Measurements from ENCODE around the gene EFNA3. TPM values are rescaled to one million over a fixed set of nuclear protein-coding genes. Genes with fewer than 3 reads are reported as not detected.

Gene EFNA3
- total and polyA plus RNA-seq, 9 of the 15 experiments (the other 6 are each of a cell fraction or from before 2014, with no cell fraction given), result 0.59 to 7.9 (median 4.7) TPM

DNA sequence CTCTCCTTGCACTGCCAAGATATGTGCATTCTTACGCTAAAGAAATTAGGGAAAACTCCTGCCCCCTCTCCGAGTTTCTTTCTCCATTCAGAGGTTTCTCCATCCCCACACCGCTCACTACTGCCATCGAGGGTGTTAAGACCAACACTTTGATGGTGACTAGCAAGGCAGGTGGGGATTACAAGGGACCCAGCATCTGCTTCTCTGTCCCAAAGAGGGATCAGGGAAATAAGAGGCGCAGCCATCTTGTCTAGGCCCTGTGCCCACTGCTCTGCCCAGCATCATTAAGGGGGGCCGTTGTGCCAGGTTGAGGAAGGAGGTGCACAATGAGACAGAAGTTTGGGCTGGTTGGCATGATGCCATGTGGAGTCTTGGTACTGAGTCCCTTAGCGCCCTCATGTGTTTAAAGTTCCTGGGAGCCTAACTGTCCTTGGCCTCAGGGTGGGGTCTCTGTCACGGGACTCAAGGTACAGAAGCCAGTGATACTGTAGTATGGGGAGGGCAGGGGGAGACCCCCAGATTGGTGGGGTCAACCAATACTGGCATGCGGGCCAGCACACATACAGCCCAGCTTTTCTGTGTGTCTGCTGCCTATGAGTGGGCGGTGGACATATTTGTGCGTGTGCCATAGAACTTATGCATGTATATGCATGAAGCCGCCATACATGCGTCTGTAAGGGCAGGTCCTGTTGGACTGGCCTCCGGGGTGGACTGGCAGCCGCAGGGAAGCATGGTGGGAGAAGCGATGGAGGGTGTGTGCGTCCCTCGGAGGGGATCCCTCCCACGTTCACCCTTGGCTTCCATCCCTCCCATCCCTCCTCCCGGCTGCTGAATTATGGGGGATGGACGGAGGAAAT, 5.5 kb downstream of the EFNA3 start:
- H2AFZ ChIP-seq (ENCODE audit: low read depth, low read length), result peak overlapping the region; percentile 95
- H3K27me3 ChIP-seq (ENCODE audit: control insufficient read depth in 2 of 2, insufficient read depth in 2 of 2, low read length in 2 of 2), result peaks cover 3 to 8% of the 10 kb centered on the region in 2 experiments; a peak in 2 of 5 replicates
- peak overlapping the region; percentile 93 for H3K4me2 ChIP-seq (ENCODE audit: insufficient read depth, low read length)
- peak overlapping the region; percentile 59; the same call in 1 of the 2 replicates for H3K4me3 ChIP-seq
- ChIA-PET CTCF (ENCODE audit: low intra/inter-chr PET ratio) (interaction anchor here (0.6 to 9.0 kb wide), 7 partner anchors 19 to 525 kb away, joined by 3 to 153 read pairs (median 5); partner anchors contain the start of gene EFNA4), POLR2A (interaction anchor here (0.6 to 1.2 kb wide), 6 partner anchors 18 to 1187 kb away, joined by 3 to 6 read pairs (median 3); partner anchors contain the start of gene EFNA4)
- in situ Hi-C loops (cut with MboI) (no loop called here), intact Hi-C loops (cut with micrococcal nuclease) (loop anchor here (1.0 to 5.0 kb wide), 4 partner anchors 13 to 122 kb away; partner anchors contain the start of gene PYGO2)
- peaks cover 29 to 69% of the 10 kb centered on the region in 2 experiments for H3K4me1 ChIP-seq (replicated peaks in 1 of 2; ENCODE audit: control insufficient read depth in 2 of 2, insufficient read depth in 2 of 2, low read length in 2 of 2)
- no peaks in the 10 kb centered on the region for H3K9me1 ChIP-seq (ENCODE audit: control insufficient read depth, insufficient read depth, low read length)
- H3K36me3 ChIP-seq (ENCODE audit: control insufficient read depth, insufficient read depth, low read length), result peaks cover 7% of the 10 kb centered on the region; the same call in 1 of the 3 replicates
- 19% methylated on average over 21 of the region's 21 CpGs for WGBS (ENCODE audit: insufficient coverage, low coverage, missing lambda C conversion rate)
- DNase-seq (ENCODE audit: extremely low read depth in 1 of 4, low spot score in 3 of 4) (peak in 1 of 4 experiments; percentile 70), FAIRE-seq (no peak), ATAC-seq (no peak)
- H3K9me3 ChIP-seq (replicated peaks; ENCODE audit: control insufficient read depth, insufficient read depth, low read depth, low read length), result no peaks in the 10 kb centered on the region
- H3K79me2 ChIP-seq (ENCODE audit: control insufficient read depth, insufficient read depth, low read length), result peaks cover 7% of the 10 kb centered on the region; the same call in 2 of the 3 replicates
- BruUV-seq (replicated peaks), result no TSS peak
- H4K20me1 ChIP-seq (replicated peaks; ENCODE audit: control insufficient read depth, insufficient read depth, low read length), result peaks cover 26% of the 10 kb centered on the region
- H3K9ac ChIP-seq (ENCODE audit: insufficient read depth in 1 of 2, low read depth in 2 of 2, low read length in 2 of 2), result peak overlapping the region in 1 of 2 experiments; percentile 46; a peak in 1 of 4 replicates
- no peak overlapping the region for H3K27ac ChIP-seq (ENCODE audit: extremely low read depth, low read depth, low read length)
- TF ChIP-seq ZC3H4 (CRISPR knock-in tag; IDR thresholded peaks at IDR 0.05; ENCODE audit: borderline replicate concordance) (no peak), STAG1 (CRISPR knock-in tag; IDR thresholded peaks at IDR 0.05; ENCODE audit: borderline replicate concordance) (0 out of 2 replicates have a peak, but pooled peaks have one; percentile 21), ZNF217 (CRISPR knock-in tag; IDR thresholded peaks at IDR 0.05) (0 out of 2 replicates have a peak, but pooled peaks have one; percentile 20), NRF1 (conservative IDR thresholded peaks at IDR 0.05 in 1 of 2, IDR thresholded peaks at IDR 0.05 in 1 of 2) (no peak)
- TF ChIP-seq, protein P1, sequence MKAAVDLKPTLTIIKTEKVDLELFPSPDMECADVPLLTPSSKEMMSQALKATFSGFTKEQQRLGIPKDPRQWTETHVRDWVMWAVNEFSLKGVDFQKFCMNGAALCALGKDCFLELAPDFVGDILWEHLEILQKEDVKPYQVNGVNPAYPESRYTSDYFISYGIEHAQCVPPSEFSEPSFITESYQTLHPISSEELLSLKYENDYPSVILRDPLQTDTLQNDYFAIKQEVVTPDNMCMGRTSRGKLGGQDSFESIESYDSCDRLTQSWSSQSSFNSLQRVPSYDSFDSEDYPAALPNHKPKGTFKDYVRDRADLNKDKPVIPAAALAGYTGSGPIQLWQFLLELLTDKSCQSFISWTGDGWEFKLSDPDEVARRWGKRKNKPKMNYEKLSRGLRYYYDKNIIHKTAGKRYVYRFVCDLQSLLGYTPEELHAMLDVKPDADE (conservative IDR thresholded peaks at IDR 0.05; ENCODE audit: control insufficient read depth, low read depth, low read length), result no peak
- TF ChIP-seq, protein P2, sequence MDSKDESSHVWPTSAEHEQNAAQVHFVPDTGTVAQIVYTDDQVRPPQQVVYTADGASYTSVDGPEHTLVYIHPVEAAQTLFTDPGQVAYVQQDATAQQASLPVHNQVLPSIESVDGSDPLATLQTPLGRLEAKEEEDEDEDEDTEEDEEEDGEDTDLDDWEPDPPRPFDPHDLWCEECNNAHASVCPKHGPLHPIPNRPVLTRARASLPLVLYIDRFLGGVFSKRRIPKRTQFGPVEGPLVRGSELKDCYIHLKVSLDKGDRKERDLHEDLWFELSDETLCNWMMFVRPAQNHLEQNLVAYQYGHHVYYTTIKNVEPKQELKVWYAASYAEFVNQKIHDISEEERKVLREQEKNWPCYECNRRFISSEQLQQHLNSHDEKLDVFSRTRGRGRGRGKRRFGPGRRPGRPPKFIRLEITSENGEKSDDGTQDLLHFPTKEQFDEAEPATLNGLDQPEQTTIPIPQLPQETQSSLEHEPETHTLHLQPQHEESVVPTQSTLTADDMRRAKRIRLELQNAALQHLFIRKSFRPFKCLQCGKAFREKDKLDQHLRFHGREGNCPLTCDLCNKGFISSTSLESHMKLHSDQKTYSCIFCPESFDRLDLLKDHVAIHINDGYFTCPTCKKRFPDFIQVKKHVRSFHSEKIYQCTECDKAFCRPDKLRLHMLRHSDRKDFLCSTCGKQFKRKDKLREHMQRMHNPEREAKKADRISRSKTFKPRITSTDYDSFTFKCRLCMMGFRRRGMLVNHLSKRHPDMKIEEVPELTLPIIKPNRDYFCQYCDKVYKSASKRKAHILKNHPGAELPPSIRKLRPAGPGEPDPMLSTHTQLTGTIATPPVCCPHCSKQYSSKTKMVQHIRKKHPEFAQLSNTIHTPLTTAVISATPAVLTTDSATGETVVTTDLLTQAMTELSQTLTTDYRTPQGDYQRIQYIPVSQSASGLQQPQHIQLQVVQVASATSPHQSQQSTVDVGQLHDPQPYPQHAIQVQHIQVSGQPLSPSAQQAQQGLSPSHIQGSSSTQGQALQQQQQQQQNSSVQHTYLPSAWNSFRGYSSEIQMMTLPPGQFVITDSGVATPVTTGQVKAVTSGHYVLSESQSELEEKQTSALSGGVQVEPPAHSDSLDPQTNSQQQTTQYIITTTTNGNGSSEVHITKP (IDR thresholded peaks at IDR 0.05; ENCODE audit: partially characterized antibody), result no peak
- TF ChIP-seq, protein P3, sequence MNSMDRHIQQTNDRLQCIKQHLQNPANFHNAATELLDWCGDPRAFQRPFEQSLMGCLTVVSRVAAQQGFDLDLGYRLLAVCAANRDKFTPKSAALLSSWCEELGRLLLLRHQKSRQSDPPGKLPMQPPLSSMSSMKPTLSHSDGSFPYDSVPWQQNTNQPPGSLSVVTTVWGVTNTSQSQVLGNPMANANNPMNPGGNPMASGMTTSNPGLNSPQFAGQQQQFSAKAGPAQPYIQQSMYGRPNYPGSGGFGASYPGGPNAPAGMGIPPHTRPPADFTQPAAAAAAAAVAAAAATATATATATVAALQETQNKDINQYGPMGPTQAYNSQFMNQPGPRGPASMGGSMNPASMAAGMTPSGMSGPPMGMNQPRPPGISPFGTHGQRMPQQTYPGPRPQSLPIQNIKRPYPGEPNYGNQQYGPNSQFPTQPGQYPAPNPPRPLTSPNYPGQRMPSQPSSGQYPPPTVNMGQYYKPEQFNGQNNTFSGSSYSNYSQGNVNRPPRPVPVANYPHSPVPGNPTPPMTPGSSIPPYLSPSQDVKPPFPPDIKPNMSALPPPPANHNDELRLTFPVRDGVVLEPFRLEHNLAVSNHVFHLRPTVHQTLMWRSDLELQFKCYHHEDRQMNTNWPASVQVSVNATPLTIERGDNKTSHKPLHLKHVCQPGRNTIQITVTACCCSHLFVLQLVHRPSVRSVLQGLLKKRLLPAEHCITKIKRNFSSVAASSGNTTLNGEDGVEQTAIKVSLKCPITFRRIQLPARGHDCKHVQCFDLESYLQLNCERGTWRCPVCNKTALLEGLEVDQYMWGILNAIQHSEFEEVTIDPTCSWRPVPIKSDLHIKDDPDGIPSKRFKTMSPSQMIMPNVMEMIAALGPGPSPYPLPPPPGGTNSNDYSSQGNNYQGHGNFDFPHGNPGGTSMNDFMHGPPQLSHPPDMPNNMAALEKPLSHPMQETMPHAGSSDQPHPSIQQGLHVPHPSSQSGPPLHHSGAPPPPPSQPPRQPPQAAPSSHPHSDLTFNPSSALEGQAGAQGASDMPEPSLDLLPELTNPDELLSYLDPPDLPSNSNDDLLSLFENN (IDR thresholded peaks at IDR 0.05; ENCODE audit: low read depth in 2 of 2, low read length in 2 of 2), result no peak
